ENCODE data around the gene SENP2.

DNA sequence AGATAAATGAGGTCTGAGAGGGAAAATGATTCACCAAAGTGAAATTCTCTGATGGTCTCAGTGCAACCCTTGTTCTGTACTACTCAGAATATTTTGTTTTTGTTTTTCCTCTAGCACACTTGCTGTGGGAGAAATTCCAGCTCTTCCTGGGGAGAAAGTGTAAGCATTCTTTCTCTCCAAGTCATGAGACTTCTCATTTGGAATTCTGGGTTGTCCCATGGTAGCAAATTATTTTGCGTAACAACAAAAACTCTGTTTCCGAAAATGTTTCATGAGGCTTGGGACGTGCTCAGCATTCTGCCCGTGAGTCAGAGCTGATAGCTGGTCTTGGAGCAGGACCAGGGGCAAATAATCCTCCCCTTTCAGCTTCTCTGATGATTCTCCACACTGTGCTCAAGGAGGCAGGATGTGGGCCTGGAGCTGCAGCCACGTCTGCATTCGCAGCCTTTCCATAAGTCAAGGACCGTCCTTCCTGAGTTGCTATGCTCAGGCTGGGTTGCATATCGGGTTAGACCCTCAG, 70.3 kb downstream of the SENP2 start:
- TF ChIP-seq, protein P1, sequence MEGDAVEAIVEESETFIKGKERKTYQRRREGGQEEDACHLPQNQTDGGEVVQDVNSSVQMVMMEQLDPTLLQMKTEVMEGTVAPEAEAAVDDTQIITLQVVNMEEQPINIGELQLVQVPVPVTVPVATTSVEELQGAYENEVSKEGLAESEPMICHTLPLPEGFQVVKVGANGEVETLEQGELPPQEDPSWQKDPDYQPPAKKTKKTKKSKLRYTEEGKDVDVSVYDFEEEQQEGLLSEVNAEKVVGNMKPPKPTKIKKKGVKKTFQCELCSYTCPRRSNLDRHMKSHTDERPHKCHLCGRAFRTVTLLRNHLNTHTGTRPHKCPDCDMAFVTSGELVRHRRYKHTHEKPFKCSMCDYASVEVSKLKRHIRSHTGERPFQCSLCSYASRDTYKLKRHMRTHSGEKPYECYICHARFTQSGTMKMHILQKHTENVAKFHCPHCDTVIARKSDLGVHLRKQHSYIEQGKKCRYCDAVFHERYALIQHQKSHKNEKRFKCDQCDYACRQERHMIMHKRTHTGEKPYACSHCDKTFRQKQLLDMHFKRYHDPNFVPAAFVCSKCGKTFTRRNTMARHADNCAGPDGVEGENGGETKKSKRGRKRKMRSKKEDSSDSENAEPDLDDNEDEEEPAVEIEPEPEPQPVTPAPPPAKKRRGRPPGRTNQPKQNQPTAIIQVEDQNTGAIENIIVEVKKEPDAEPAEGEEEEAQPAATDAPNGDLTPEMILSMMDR (IDR thresholded peaks at IDR 0.05): no peak
- TF ChIP-seq POLR2A (IDR thresholded peaks at IDR 0.05): no peak
